GM12878 (cell line): ENCODE results near the gene REEP6.
"Not testable (repeated sequence)": the region's sequence is repeated elsewhere in the genome, so short reads cannot be mapped to it uniquely, and the experiment has no call there.

Experiments
- ATF7 ChIP-seq: fragments of 450-650 bp; IDR thresholded peaks from 2 replicates; pipeline ENCODE4 v1.6.1; 2016; ENCODE audit warnings: low read depth, mild to moderate bottlenecking
- ZNF207 ChIP-seq: fragments of 450-650 bp; IDR thresholded peaks from 2 replicates; pipeline ENCODE4 v1.6.1; 2014; ENCODE audit warnings: antibody characterized with exemption, mild to moderate bottlenecking, borderline replicate concordance

DNA sequence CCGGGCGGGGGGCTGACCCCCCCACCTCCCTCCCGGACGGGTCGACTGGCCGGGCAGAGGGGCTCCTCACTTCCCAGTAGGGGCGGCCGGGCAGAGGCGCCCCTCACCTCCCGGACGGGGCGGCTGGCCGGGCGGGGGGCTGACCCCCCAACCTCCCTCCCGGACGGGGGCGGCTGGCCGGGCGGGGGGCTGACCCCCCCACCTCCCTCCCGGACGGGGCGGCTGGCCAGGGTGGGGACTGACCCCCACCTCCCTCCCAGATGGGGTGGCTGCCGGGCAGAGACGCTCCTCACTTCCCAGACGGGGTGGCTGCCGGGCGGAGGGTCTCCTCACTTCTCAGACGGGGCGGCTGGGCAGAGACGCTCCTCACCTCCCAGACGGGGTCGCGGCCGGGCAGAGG lies 8.2 kb downstream of the REEP6 start:
- not testable (repeated sequence) for TF ChIP-seq ATF7, ZNF207
